ENCODE data around the gene XYLT1.
"Not testable (repeated sequence)": the region's sequence is repeated elsewhere in the genome, so short reads cannot be mapped to it uniquely, and the experiment has no call there.

XYLT1 gene

DNA sequence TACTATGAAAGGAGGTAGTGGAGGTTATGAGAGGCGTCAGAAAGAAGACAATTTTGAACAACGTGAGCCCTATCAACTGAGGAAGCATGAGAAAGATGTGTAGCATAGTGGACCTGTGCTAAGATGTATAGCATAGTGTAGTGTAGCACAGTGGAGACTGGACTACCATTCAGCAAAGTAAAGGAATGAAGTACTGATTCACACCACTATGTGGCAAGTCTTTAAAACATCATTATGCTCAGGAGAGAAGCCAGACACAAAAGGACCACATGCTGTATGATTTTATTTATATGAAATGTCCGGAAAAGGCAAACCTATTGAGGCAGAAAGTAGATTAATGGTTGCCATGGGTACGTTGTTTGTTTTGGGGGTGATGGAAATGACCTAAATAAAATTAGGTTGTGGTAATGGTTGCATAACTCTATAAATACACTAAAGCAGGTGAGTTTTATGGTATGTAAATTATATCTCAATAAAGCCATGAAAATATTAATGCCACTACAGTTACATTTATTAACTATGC is 20.4 kb upstream of the XYLT1 start:
- no peak for DNase-seq (ENCODE audit: low spot score)

DNA sequence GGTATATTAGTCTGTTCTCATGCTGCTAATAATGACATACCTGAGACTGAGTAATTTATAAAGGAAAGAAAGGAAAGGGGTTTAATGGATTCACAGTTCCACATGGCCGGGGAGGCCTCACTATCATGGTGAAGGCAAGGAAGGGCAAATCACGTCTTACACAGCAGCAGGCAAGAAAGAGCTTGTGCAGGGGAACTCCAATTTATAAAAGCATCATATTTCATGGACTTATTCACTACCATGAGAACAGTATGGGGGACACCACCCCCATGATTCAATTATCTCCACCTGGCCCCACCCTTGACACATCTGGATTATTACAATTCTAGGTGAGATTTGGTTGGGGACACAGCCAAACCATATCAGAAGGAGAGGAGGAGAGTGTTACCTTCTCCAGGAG is 17.7 kb upstream of the XYLT1 start:
- no peak for DNase-seq (ENCODE audit: low spot score)

DNA sequence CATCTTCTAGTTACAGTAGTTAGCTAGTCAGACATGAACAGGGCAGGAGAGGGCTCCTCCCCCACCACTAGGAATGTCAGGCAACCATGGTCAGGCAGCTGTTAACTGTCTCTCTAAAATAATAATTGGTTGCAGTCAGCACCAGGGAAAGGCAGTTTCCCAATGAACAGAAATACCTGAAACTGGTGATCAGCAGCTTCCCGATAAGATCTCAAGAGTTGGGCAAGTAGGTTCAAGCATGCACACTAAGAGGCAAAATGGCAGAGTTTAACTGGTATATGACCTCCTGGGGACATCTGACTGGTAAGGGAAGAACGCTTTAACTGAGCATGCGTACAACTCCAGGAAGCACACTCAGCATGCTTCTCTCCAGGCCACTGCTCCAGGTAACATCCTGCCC is 12.6 kb upstream of the XYLT1 start:
- DNase-seq (ENCODE audit: low spot score), result no peak

DNA sequence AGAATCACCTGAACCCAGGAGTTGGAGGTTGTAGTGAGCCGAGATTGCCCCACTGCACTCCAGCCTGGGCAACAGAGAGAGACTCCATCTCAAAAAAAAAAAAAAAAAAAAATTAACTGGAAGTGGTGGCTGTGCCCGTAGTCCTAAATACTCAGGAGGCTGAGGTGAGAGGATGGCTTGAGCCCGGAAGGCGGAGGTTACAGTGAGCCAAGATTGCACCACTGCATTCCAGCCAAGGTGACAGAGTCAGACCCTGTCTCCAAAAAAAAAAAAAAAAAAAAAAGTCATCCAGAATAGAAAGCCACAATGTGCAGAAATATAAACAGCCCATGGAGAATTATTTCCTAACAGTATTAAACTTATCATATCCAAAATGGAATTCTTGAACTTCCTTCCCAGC is 11.6 kb upstream of the XYLT1 start:
- not testable (repeated sequence) for DNase-seq (ENCODE audit: low spot score)

DNA sequence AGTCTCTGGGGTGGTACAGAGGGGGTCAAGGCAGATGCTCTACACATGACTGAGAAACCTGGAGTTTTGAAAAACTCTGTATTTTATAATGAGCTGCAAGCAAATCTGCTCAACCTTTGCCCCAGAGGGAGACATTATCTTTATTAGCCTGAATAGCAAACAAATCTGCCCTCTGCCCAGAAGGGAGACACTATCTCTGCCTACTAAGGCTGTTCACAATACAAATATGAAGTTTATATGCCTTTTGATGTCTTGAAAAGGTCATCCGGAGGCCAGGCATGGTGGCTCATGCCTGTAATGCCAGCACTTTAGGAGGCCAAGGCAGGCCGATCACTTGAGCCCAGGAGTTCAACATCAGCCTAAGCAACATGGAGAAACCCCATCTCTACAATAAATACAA is 11.0 kb upstream of the XYLT1 start:
- DNase-seq (ENCODE audit: low spot score), result no peak

DNA sequence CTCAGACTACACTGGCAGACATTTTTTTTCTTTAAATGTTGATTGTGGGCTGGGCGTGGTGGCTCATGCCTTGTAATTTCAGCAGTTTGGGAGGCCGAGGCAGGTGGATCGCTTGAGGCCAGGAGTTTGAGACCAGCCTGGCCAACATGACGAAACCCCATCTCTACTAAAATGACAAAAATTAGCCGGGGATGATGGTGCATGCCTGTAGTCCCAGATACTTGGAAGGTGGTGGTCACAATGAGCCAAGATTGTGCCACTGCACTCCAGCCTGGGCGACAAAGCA is 6.4 kb upstream of the XYLT1 start:
- not testable (repeated sequence) for DNase-seq (ENCODE audit: low spot score)

DNA sequence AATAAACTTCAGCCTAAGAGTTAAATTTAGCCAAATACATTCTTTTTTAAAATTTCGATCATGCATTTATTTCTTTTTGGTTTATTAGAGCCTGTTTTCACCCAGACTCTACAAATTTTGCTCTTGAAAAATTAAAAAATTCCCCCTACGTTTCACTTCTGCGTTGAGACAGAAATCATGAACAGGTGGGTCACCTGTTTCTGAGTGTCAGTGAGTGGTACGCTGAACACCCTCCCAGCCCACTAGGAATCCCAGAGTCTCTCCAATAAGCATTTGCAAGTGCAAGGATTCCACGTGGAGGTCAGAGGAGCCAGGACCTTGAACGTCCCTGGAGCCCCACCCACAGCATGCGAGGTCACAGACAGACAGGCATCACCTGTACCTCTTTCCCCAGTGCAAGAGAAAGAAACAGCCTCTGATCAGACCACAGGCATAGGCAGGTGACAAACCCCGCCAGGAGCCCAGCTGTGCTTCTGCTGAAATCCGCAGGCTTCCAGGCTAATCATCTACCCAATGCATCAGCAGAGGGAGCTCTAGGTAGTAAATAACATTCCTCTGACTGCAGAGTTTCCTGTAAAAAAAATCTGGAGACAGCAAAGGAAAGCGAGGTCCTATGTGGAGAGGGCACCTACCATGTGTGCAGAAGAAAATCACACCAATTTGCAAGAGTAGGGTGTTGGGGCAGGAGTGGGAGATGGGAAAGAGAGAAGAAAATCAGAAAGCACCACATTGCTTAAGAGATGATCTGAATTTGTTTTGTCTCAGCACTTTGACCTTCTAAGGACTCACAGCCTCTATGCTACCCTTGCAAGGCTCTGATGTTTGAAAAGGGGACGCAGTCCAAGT is 5.9 kb upstream of the XYLT1 start:
- DNase-seq (ENCODE audit: low spot score), result peak; percentile 58

DNA sequence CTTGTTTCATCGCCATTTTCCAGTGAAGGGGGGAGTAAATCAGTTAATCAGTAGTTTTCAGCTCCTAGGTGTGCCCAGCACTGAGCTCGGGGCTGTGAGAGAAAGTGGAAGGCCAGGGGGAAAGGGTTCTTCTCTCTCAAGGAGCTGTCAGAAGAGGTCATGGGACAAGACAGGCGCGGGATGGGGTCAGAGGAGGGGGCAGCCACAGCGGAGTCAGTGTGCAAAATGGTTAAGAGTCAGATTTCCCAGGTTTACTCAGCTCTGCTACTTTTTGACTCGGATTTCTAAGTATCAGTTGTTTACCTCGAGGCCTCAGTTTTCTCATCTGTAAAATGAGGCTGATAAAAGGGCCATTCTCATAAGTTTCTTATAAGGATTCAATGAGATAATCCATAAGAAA is 4.3 kb upstream of the XYLT1 start:
- DNase-seq (ENCODE audit: low spot score), result no peak

DNA sequence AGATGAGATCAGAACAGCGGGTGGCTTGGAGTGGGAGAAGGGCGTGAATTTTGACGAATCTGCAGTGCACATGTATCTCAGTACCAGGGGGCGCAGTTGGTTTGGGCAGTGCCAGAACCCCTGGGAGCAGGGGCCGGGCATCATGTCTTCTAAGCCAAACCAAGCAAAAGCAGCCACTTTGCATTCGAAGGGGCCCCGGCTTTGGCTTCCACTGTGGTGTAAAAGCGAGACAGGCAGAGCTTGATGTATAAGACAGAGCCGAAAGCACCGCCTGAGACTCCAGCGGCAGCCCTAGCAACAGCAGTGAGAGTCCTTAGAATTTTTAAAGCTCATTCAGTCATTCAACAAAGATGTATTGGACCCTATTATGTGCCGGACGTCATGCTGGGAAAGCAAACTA is 3.8 kb upstream of the XYLT1 start:
- DNase-seq (ENCODE audit: low spot score), result no peak

DNA sequence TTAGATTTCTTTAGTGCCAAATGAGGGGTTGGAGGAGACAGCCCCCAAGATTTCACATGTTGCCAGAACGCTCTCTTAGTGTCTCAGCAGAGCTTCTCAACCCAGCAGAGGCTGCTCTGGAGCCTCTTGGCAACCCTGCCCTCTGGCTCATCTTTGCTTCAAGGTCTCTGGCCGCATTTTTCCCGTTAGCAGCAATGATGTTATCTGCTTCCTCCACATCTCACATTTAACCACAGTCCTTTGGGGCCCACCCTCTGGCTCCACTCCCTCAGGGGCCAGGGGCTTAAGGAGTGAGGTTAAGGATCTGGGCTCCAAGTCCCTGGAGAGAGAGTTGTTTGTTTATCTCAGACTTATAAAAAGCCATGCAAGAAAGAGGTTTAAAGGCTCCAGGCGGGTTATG is 3.3 kb upstream of the XYLT1 start:
- no peak for DNase-seq (ENCODE audit: low spot score)

DNA sequence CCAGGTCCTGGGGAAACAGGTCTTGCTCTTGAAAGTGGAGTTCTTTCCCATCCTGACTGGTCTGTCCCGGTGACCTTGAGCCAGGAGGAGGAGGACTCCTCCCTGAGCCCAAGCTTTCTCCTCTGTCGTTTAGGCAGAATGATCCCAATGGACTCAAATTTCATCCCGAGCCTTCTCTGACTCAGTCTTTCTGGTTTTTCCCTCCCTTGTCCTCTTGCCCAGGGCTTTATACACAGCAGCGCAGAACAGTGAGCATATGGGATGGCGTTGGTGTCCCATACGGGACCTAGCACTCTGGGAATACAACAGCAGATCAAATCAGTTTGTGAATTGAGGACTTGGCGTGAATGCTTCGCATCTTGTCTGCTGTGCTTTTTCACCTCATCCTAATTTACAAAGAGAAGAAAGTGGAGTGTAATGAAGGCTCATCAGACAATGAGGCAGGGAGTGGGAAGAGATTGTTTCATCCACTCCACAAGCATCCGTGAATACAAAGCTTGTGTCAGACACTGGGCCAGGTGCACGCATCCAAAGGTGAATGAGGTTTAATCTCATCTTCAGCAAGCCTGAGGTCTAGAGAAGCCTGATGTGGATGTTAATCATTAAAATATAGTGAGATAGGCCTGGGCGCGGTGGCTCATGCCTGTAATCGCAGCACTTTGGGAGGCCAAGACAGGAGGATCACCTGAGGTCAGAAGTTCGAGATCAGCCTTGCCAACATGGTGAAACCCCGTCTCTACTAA is 1.1 kb upstream of the XYLT1 start:
- no peak for DNase-seq (ENCODE audit: low spot score)

DNA sequence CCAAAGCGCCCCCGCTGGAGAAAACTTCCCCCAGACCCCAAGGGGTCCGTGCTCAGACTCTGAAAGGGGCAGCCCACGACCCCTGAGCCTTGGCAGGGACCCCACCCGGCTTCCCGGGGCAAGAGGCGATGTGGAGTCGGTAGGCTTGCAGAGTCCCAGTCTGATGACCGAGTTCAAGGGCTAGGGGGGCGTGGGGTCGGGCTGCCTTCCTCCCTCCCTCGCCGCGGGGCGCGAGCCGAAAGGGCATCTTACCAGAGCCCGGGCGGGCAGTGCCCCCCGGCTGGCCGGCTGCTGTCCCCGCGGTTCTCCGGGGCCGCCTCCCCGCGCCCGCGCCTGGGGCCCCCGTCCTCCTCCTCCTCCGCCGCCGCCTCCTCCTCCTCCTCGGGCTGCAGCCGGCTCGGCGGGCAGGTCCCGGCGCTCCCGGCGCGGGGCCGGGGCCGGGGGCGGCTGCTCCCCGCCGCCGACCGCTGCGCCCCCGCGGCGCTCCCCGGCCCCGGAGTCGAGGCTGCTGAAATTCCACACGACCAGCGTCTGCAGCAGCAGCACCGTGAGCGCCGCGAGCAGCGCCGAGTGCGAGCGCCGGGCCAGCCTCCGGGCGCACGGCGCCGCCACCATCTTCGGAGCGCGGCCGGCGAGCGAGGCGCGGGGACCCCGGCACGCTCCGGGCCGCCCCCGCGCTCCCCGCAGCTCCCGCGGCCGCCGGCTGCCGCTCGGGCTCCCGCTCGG is 415 bp downstream of the XYLT1 start:
- DNase-seq (ENCODE audit: low spot score), result no peak

DNA sequence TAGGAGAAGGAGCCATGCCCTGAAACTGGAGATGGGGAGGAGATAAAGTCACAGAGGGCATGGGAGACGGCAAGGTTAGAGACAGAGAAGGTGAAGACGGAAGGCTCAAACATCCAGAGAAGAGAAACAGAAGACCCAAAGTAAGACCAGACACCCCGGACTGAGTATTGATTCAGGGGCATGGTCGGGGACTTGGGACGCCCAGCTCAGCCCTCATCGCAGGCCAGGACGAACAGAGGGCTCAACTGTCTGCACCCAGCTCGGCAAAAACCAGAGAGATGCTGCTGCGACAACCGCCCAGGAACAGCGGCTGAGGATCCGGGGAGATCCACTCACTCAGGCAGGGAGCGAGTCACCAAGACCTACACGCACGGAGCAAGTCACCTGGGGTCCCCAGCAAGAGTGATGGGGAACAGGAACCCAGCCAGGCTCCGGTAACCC is 999 bp downstream of the XYLT1 start:
- DNase-seq (ENCODE audit: low spot score), result peak; percentile 29

DNA sequence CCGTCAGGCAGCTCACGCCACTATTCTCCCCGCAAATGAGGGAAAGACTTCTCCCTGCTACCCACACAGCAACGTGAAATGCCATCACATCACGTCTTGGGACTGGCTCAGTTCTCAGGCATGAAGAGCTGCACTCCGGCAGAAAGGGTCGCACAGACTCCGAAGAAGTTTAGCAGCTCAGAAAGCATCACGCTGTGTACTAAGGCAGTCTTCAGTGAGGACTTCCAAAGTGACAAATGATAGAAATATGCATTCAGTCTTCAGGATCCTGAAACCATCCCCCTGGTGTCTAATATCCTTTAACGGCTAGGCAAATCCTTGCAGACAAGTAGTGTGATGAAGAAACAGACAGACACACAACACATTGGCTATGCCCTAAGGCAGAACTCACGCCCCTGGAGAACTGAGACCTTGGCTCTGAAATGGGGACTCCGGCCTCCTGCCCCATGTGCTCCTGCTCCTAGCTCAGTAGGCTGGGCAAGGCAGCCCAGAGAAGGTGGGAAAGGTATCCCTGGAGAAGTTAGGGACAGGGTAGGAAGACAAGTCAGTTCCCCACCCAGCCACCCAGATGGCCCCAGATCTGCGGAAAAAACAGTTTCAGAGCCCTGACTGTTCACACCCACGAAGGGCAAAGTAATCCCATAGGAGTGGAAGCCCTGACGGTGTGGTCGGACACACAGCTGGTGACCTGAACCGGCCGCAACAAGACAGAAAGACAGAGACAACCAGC is 1.6 kb downstream of the XYLT1 start:
- no peak for DNase-seq (ENCODE audit: low spot score)

DNA sequence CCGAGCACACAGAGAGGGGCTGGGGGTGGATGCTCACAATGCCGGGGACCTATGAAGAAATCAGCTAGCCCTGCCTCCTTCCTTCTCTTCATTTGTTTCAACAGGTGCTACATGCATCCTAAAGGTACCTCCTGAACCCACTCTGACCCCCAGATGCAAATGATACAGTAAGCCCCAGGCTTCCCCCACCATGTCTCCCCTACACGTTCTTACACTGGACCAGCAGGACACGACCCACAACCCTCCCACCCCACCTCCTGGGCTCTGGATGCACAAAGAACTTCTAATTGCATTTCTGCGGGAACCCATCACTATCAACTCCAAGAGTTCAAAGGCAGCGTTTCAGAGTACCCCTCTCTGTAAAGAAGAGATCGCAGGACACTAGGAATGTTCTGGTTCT is 2.1 kb downstream of the XYLT1 start:
- no peak for DNase-seq (ENCODE audit: low spot score)

DNA sequence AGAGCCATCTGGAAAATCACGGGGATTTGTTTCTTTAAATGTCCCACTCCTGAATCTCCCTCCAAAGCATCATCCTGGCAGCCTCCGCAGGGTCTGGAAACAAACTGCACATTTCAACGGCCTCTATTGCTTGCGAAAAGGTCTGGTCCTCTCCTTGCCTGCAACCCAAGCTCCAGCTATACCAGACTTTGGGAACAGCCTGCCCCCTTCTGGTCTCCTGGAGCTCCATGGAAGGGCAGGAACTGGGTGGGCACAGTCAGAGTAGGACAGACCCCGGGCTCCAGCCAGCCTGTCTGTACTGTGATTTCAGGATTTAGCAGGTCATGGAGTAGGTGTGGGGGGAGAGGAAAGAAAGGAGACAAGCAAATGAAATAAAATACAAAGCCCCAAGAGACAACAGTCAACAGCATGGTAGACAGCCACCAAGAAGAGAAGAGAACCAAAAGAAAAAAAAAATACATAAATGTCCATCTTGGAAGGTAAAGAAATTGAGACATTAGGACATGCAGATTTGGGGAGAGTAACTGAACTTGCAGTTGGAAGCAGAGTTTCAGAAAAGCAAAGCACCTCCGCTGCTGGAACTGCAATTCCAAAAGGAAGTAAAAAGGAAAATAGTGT is 2.7 kb downstream of the XYLT1 start:
- peak; percentile 51 for DNase-seq (ENCODE audit: low spot score)

DNA sequence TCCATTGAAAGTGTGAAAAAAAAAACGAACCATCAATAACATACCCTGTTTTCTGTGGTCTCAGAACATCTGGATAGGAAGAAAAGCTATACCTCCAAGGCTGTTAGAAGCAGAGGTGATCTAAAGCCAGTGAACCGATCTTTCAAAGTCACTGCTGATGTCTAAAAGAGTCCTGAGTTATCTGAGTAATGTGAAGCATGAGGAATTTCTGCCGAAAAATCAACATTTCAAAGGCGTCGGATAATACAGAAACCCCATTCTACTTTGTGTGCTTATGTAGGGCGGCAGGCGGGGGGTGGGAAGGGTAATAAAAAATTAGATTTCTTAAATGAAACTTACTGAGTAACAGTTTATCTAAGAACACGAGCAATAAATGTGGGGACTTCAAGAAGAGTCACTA is 3.9 kb downstream of the XYLT1 start:
- no peak for DNase-seq (ENCODE audit: low spot score)

DNA sequence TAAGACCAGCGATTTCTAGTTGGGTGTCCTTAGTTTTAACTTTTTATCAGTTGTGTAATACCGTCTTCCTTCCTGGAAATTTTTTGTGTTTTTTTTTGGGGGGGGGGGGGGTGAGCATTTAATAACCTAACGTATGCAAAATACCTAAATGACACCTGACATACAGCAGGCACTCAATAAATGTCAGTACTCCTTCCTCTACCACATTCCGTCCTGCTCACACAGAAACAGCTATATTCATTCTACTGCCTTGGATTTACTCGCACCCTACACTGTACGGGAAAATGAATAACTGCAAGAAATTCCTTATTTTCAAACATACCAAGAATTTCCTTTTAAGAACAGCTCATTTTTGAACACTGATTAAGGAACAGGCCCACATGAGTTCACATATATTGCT is 5.3 kb downstream of the XYLT1 start:
- DNase-seq (ENCODE audit: low spot score), result no peak

DNA sequence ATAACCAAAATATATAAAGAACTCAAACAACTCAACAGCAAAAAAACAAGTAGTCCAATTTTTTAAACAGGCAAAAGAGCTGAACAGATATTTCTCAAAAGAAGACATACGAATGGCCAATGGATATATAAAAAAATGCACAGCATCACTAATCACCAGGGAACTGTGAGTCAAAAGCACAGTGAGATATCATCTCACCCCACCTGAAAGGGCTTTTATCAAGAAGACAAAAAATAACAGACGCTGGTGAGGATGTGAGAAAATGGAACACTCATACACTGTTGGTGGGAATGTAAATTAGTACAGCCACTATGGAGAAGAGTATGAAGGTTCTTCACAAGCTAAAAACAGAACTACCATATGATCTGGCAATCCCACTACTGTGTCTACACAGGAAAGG is 7.4 kb downstream of the XYLT1 start:
- no peak for DNase-seq (ENCODE audit: low spot score)

DNA sequence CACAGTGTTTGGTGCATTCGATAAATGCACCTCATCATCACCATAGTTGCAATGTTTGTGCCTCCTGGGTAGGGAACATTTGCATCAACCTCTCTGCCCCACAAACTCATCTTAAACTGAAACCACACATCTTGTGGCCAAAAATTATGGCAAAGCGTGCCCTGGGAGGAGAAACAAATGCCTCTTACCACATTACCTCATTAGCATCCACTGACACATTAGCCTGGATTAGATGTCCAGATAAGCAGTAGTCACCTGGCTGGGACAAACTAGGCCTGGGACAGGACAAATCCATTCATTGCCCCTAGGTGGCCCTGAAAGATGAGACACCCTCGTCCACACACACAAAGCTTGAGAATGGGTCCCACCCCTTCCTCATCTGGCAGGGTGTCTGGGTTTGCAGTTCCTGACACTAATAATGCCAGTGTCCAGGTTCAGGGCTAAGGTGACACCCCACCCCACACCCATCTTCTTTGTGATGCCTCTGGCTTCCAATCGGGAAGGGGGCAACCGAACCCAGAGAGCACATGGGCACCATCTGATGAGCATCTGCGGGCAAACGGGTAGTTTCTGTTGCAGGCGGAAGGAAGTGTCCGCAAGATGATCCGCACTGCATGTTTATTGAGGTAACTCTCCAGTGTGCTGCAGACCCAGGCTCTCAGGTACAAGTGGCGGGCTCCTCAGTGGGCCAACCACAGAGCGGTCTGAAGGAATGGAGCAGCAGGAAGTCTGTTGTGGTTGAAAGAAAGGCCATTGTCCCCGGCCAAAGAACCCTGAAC is 8.6 kb downstream of the XYLT1 start:
- DNase-seq (ENCODE audit: low spot score), result no peak

DNA sequence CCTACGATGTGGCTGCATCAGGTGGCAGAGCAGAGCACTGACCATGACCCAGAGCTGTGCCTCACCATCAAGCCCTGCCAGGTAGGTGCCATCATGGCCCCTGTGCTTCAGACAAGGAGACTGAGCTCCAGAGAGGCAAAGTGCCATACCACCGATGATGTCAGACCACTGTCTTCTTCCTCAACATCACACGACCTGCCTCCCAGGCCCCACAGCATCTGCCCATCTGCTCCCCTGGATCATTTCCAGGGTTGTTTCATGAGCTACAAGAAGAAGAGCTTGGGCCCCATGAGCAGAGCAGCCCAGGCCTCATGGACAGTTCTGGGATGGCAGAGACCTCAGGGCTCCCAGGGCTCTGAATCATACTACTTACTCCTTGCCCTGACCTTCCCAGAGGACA is 9.9 kb downstream of the XYLT1 start:
- no peak for DNase-seq (ENCODE audit: low spot score)
